Mesenchymal stem cell (in vitro differentiated cells and primary cell): ENCODE data around the gene WSCD2.

Experiments used
- DNase-seq: peaks from one replicate; pipeline ENCODE4 v3.0.0-alpha.2; 2013
- H2AFZ ChIP-seq: one replicate; pipeline ENCODE4 v1.6.1; 2013; ENCODE audit warnings: low read depth, mild to moderate bottlenecking, control low read depth, inconsistent platforms, low read length, moderate library complexity
- H2AK5ac ChIP-seq: 2 replicates; pipeline ENCODE4 v1.6.1; 2013; ENCODE audit warnings: low read length, moderate library complexity, mild to moderate bottlenecking, inconsistent platforms; ENCODE audit not compliant: severe bottlenecking
- H2BK120ac ChIP-seq: one replicate; pipeline ENCODE4 v1.6.1; 2013; ENCODE audit warnings: low read depth, mild to moderate bottlenecking, inconsistent platforms, low read length, moderate library complexity
- H2BK12ac ChIP-seq, 2 experiments: one replicate each; pipeline ENCODE4 v1.6.1; 2013; ENCODE audit warnings: inconsistent platforms in 2 of 2, low read length in 2 of 2, mild to moderate bottlenecking in 2 of 2, moderate library complexity in 2 of 2, control low read depth in 1 of 2
- H2BK15ac ChIP-seq: one replicate; pipeline ENCODE4 v1.6.1; 2013; ENCODE audit warnings: mild to moderate bottlenecking, low read depth, inconsistent platforms; ENCODE audit not compliant: poor library complexity, severe bottlenecking
- H2BK5ac ChIP-seq: 2 replicates; pipeline ENCODE4 v1.6.1; 2013; ENCODE audit warnings: low read depth, mild to moderate bottlenecking, low read length, control low read depth, inconsistent platforms; ENCODE audit not compliant: poor library complexity, severe bottlenecking
- H3K14ac ChIP-seq, 2 experiments: one replicate each; pipeline ENCODE4 v1.6.1; 2013; ENCODE audit warnings: inconsistent platforms in 2 of 2, low read length in 2 of 2, control low read depth in 1 of 2, mild to moderate bottlenecking in 1 of 2, moderate library complexity in 1 of 2
- H3K18ac ChIP-seq, 2 experiments: one replicate each; pipeline ENCODE4 v1.6.1; 2013; ENCODE audit warnings: inconsistent platforms in 2 of 2, low read length in 2 of 2, control low read depth in 1 of 2, low read depth in 1 of 2, mild to moderate bottlenecking in 1 of 2
- H3K23ac ChIP-seq, 2 experiments: one replicate each; pipeline ENCODE4 v1.6.1; 2013; ENCODE audit warnings: inconsistent platforms in 2 of 2, low read length in 2 of 2, mild to moderate bottlenecking in 2 of 2, moderate library complexity in 2 of 2, control low read depth in 1 of 2
- H3K27ac ChIP-seq: 2 replicates; pipeline ENCODE4 v1.5.1; 2013; ENCODE audit warnings: mild to moderate bottlenecking, moderate library complexity, low read length, control low read depth, inconsistent platforms; ENCODE audit not compliant: poor library complexity, severe bottlenecking
- H3K27me3 ChIP-seq, 2 experiments: 2 replicates each; pipeline versions ENCODE4 v1.6.1 to v1.7.0; 2013; ENCODE audit warnings: low read length in 2 of 2, mild to moderate bottlenecking in 2 of 2, moderate library complexity in 2 of 2, control low read depth in 1 of 2, inconsistent platforms in 1 of 2; ENCODE audit not compliant: control insufficient read depth in 1 of 2, insufficient read depth in 1 of 2
- H3K36me3 ChIP-seq, 2 experiments: 2 replicates each; pipeline versions ENCODE4 v1.6.1 to v1.7.0; 2013; ENCODE audit warnings: low read length in 2 of 2, control low read depth in 1 of 2, inconsistent platforms in 1 of 2, low read depth in 1 of 2, mild to moderate bottlenecking in 1 of 2; ENCODE audit not compliant: insufficient read depth in 2 of 2, control insufficient read depth in 1 of 2
- H3K4ac ChIP-seq, 2 experiments: one replicate each; pipeline ENCODE4 v1.6.1; 2013; ENCODE audit warnings: inconsistent platforms in 2 of 2, low read length in 2 of 2, mild to moderate bottlenecking in 2 of 2, moderate library complexity in 2 of 2, control low read depth in 1 of 2, low read depth in 1 of 2
- H3K4me1 ChIP-seq: 2 replicates; pipeline ENCODE4 v1.6.1; 2013; ENCODE audit warnings: low read depth, low read length, control low read depth; ENCODE audit not compliant: control insufficient read depth, insufficient read depth
- H3K4me2 ChIP-seq: 2 replicates; pipeline ENCODE4 v1.6.1; 2013; ENCODE audit warnings: low read length, mild to moderate bottlenecking, inconsistent platforms; ENCODE audit not compliant: poor library complexity, severe bottlenecking
- H3K4me3 ChIP-seq, 2 experiments: 2 replicates each; pipeline versions ENCODE4 v1.5.1 to v1.7.0; 2013; ENCODE audit warnings: low read length in 2 of 2, mild to moderate bottlenecking in 2 of 2, control low read depth in 1 of 2, low read depth in 1 of 2; ENCODE audit not compliant: insufficient read depth in 1 of 2
- H3K79me1 ChIP-seq: replicated peaks from 2 replicates; pipeline ENCODE4 v1.6.1; 2013; ENCODE audit warnings: mild to moderate bottlenecking, control low read depth, low read length, inconsistent platforms; ENCODE audit not compliant: poor library complexity, severe bottlenecking
- H3K9ac ChIP-seq: 2 replicates; pipeline ENCODE4 v1.7.0; 2013; ENCODE audit warnings: mild to moderate bottlenecking, low read length, moderate library complexity
- H3K9me3 ChIP-seq: 2 replicates; pipeline ENCODE4 v1.7.0; 2013; ENCODE audit warnings: mild to moderate bottlenecking, low read length; ENCODE audit not compliant: control insufficient read depth
- H4K8ac ChIP-seq: one replicate; pipeline ENCODE4 v1.6.1; 2013; ENCODE audit warnings: inconsistent platforms, mild to moderate bottlenecking, low read length, moderate library complexity
- H4K91ac ChIP-seq: one replicate; pipeline ENCODE4 v1.6.1; 2013; ENCODE audit warnings: mild to moderate bottlenecking, low read length, inconsistent platforms
- WGBS: methylation state at CpG from one replicate; pipeline ENCODE4 v1.1.7; 2013; ENCODE audit warnings: mixed read lengths; 5-methylcytosine and 5-hydroxymethylcytosine counted together

Gene WSCD2

GRCh38 chr12:108284163-108284562 is 155.1 kb downstream of the WSCD2 start:
- Histone ChIP-seq H2BK120ac (no peak overlapping the region), H3K4ac (no peak overlapping the region), H2BK15ac (no peak overlapping the region), H3K27ac (no peak overlapping the region), H3K9me3 (no peaks in the 10 kb centered on the region), H2AK5ac (no peak overlapping the region), H3K4me3 (no peak overlapping the region), H3K14ac (no peak overlapping the region), H3K36me3 (no peaks in the 10 kb centered on the region), H3K79me1 (no peaks in the 10 kb centered on the region), H3K4me2 (no peak overlapping the region), H4K91ac (no peak overlapping the region), H3K27me3 (peaks cover 9 to 49% of the 10 kb centered on the region in 2 experiments), H2BK12ac (no peak overlapping the region), H2BK5ac (no peak overlapping the region), H4K8ac (no peak overlapping the region), H3K18ac (no peak overlapping the region), H3K9ac (no peak overlapping the region), H3K4me1 (no peaks in the 10 kb centered on the region), H2AFZ (no peak overlapping the region), H3K23ac (no peak overlapping the region)
- no peak for DNase-seq
- 68% methylated on average over 7 of the region's 7 CpGs for WGBS

GRCh38 chr12:108285016-108285415 is 155.9 kb downstream of the WSCD2 start:
- Histone ChIP-seq H3K4me1 (no peaks in the 10 kb centered on the region), H3K4me3 (no peak overlapping the region), H3K4ac (no peak overlapping the region), H4K91ac (no peak overlapping the region), H3K14ac (no peak overlapping the region), H3K4me2 (no peak overlapping the region), H2BK120ac (no peak overlapping the region), H3K18ac (no peak overlapping the region), H2BK15ac (no peak overlapping the region), H3K36me3 (no peaks in the 10 kb centered on the region), H3K23ac (no peak overlapping the region), H3K9me3 (no peaks in the 10 kb centered on the region), H4K8ac (no peak overlapping the region), H3K9ac (no peak overlapping the region), H2BK5ac (no peak overlapping the region), H3K27me3 (peaks cover 9 to 47% of the 10 kb centered on the region in 2 experiments), H2AK5ac (no peak overlapping the region), H3K27ac (no peak overlapping the region), H2AFZ (no peak overlapping the region), H3K79me1 (no peaks in the 10 kb centered on the region), H2BK12ac (no peak overlapping the region)
- WGBS: 22% methylated on average over 1 of the region's 2 CpGs
- DNase-seq: no peak

- H3K9me3 ChIP-seq: peaks cover 2% of the 10 kb centered on the region
- no peaks in the 10 kb centered on the region for H3K79me1 ChIP-seq
- H2BK15ac ChIP-seq: no peak overlapping the region
- no peak overlapping the region for H2BK5ac ChIP-seq
- no peak overlapping the region for H3K18ac ChIP-seq
- H3K4ac ChIP-seq: no peak overlapping the region
- DNase-seq: no peak
- no peaks in the 10 kb centered on the region for H3K4me1 ChIP-seq
- H2AFZ ChIP-seq: no peak overlapping the region
- no peak overlapping the region for H3K23ac ChIP-seq
- H4K8ac ChIP-seq: no peak overlapping the region
- H2BK12ac ChIP-seq: no peak overlapping the region
- H3K27me3 ChIP-seq: peaks cover 6 to 48% of the 10 kb centered on the region in 2 experiments
- no peak overlapping the region for H3K4me2 ChIP-seq
- H3K27ac ChIP-seq: no peak overlapping the region
- H3K36me3 ChIP-seq: peaks cover 0 to 5% of the 10 kb centered on the region in 2 experiments
- no peak overlapping the region for H2BK120ac ChIP-seq
- no peak overlapping the region for H3K4me3 ChIP-seq
- H2AK5ac ChIP-seq: no peak overlapping the region
- H4K91ac ChIP-seq: no peak overlapping the region
- no peak overlapping the region for H3K14ac ChIP-seq
- no peak overlapping the region for H3K9ac ChIP-seq
- WGBS: 87% methylated on average over 3 of the region's 3 CpGs
Measured at GRCh38 chr12:108287227-108287626, 158.1 kb downstream of the WSCD2 start.

GRCh38 chr12:108289350-108290161 is 160.5 kb downstream of the WSCD2 start:
- H3K4me1 ChIP-seq: no peaks in the 10 kb centered on the region
- no peak overlapping the region for H3K18ac ChIP-seq
- 74% methylated on average over 7 of the region's 11 CpGs for WGBS
- H2AFZ ChIP-seq: no peak overlapping the region
- H3K27me3 ChIP-seq: peaks cover 6 to 57% of the 10 kb centered on the region in 2 experiments
- H3K9ac ChIP-seq: no peak overlapping the region
- no peak overlapping the region for H3K23ac ChIP-seq
- H3K36me3 ChIP-seq: peaks cover 0 to 8% of the 10 kb centered on the region in 2 experiments
- H3K79me1 ChIP-seq: no peaks in the 10 kb centered on the region
- no peak overlapping the region for H3K4ac ChIP-seq
- H2BK12ac ChIP-seq: no peak overlapping the region
- H2BK15ac ChIP-seq: no peak overlapping the region
- no peak for DNase-seq
- no peak overlapping the region for H3K27ac ChIP-seq
- H2BK120ac ChIP-seq: no peak overlapping the region
- H4K8ac ChIP-seq: no peak overlapping the region
- no peak overlapping the region for H4K91ac ChIP-seq
- H3K4me2 ChIP-seq: no peak overlapping the region
- H3K9me3 ChIP-seq: peaks cover 7% of the 10 kb centered on the region
- H3K4me3 ChIP-seq: no peak overlapping the region
- no peak overlapping the region for H2BK5ac ChIP-seq
- no peak overlapping the region for H3K14ac ChIP-seq
- H2AK5ac ChIP-seq: no peak overlapping the region
